WTC11 (cell line): ENCODE results near the gene ZNF792. TPM values are rescaled to one million over a fixed set of nuclear protein-coding genes. Genes with fewer than 3 reads are reported as not detected.

Experiments used
- ATAC-seq: fragments of 200-7000 bp; cut with Tn5 transposase; 2 replicates; pipeline ENCODE4 v1.10.0; 2021; ENCODE audit warnings: mild to moderate bottlenecking, moderate library complexity
- CTCF ChIA-PET: fragments of 300-600 bp; sonication (Branson Sonifier 250); formaldehyde crosslinking; loops from one replicate; lab custom pipeline; 2021; ENCODE audit warnings: antibody characterized with exemption; lab: Charles Lee
- POLR2A ChIA-PET: fragments of 350-600 bp; sonication (Branson Sonifier 250); formaldehyde crosslinking; loops from one replicate; lab custom pipeline; 2021; ENCODE audit warnings: antibody characterized with exemption; lab: Charles Lee
- DNase-seq: peaks from one replicate; pipeline ENCODE4 v3.0.0; 2021; ENCODE audit warnings: low spot score
- H3K27ac Mint-ChIP-seq: 2 replicates; pipeline ENCODE4 v1.8.0; 2021; ENCODE audit warnings: mixed read lengths
- H3K27me3 Mint-ChIP-seq: 2 replicates; pipeline ENCODE4 v1.8.0; 2021; ENCODE audit warnings: low read depth, mild to moderate bottlenecking, moderate library complexity, mixed read lengths
- H3K36me3 Mint-ChIP-seq: 2 replicates; pipeline ENCODE4 v1.8.0; 2021; ENCODE audit warnings: mixed read lengths
- H3K4me1 Mint-ChIP-seq: 2 replicates; pipeline ENCODE4 v1.8.0; 2022; ENCODE audit warnings: mixed read lengths
- H3K4me3 Mint-ChIP-seq: 2 replicates; pipeline ENCODE4 v1.8.0; 2021; ENCODE audit warnings: mild to moderate bottlenecking, moderate library complexity, mixed read lengths
- H3K9me3 Mint-ChIP-seq: 2 replicates; pipeline ENCODE4 v1.8.0; 2021; ENCODE audit warnings: mixed read lengths
- CREM ChIP-seq: sonication (generic); formaldehyde crosslinking; IDR thresholded peaks from 2 replicates; pipeline ENCODE4 v1.8.1; 2022; ENCODE audit warnings: mild to moderate bottlenecking, missing genetic modification reagents, moderate library complexity
- E2F4 ChIP-seq: sonication (generic); formaldehyde crosslinking; IDR thresholded peaks from 2 replicates; pipeline ENCODE4 v1.8.1; 2022; ENCODE audit warnings: low read depth, mild to moderate bottlenecking, moderate library complexity, missing genetic modification reagents, borderline replicate concordance
- ESRRA ChIP-seq: sonication (generic); formaldehyde crosslinking; IDR thresholded peaks from 2 replicates; pipeline ENCODE4 v1.8.1; 2022; ENCODE audit warnings: mild to moderate bottlenecking, missing genetic modification reagents, borderline replicate concordance
- FOXJ3 ChIP-seq: sonication (generic); formaldehyde crosslinking; IDR thresholded peaks from 2 replicates; pipeline ENCODE4 v1.9.0; 2021; ENCODE audit warnings: missing genetic modification reagents, mild to moderate bottlenecking, borderline replicate concordance
- GRHL2 ChIP-seq: fragments of 250-450 bp; sonication (Bioruptor Pico); IDR thresholded peaks from 2 replicates; pipeline ENCODE4 v1.8.0; 2022; ENCODE audit warnings: mild to moderate bottlenecking, moderate library complexity; ENCODE audit not compliant: insufficient replicate concordance, severe bottlenecking
- GTF2I ChIP-seq: fragments of 250-450 bp; sonication (Bioruptor Pico); conservative IDR thresholded peaks from 2 replicates; pipeline ENCODE4 v1.4.0; 2021; ENCODE audit warnings: mild to moderate bottlenecking
- IRF2 ChIP-seq: sonication (generic); formaldehyde crosslinking; IDR thresholded peaks from 2 replicates; pipeline ENCODE4 v1.8.0; 2022; ENCODE audit warnings: low read depth, missing genetic modification reagents, borderline replicate concordance
- JAZF1 ChIP-seq: fragments of 250-450 bp; sonication (Bioruptor Pico); IDR thresholded peaks from 2 replicates; pipeline ENCODE4 v1.9.0; 2021; ENCODE audit warnings: moderate library complexity, mild to moderate bottlenecking, inconsistent platforms
- MLX ChIP-seq: sonication (generic); formaldehyde crosslinking; IDR thresholded peaks from 2 replicates; pipeline ENCODE4 v1.8.1; 2023; ENCODE audit warnings: mild to moderate bottlenecking, missing genetic modification reagents, moderate library complexity
- NR3C1 ChIP-seq: sonication (generic); formaldehyde crosslinking; conservative IDR thresholded peaks from 2 replicates; pipeline ENCODE4 v1.8.1; 2023; ENCODE audit warnings: low read depth, mild to moderate bottlenecking, missing genetic modification reagents
- PRDM15 ChIP-seq: sonication (generic); formaldehyde crosslinking; IDR thresholded peaks from 2 replicates; pipeline ENCODE4 v1.8.0; 2022; ENCODE audit warnings: missing genetic modification reagents
- PRRX2 ChIP-seq: fragments of 250-450 bp; sonication (Bioruptor Pico); IDR thresholded peaks from 2 replicates; pipeline ENCODE4 v1.8.0; 2021; ENCODE audit warnings: mild to moderate bottlenecking
- RELA ChIP-seq: sonication (generic); formaldehyde crosslinking; IDR thresholded peaks from 2 replicates; pipeline ENCODE4 v1.8.1; 2022; ENCODE audit warnings: missing genetic modification reagents, mild to moderate bottlenecking, borderline replicate concordance
- SOX15 ChIP-seq: fragments of 250-450 bp; sonication (Bioruptor Pico); IDR thresholded peaks from 2 replicates; pipeline ENCODE4 v1.9.0; 2021; ENCODE audit warnings: mild to moderate bottlenecking
- SP1 ChIP-seq: sonication (generic); formaldehyde crosslinking; conservative IDR thresholded peaks from 2 replicates; pipeline ENCODE4 v1.8.1; 2022; ENCODE audit warnings: missing genetic modification reagents
- STAT6 ChIP-seq: sonication (generic); formaldehyde crosslinking; conservative IDR thresholded peaks from 2 replicates; pipeline ENCODE4 v1.8.1; 2023; ENCODE audit warnings: mild to moderate bottlenecking, low read depth, missing genetic modification reagents, moderate library complexity
- TCF7 ChIP-seq: sonication (generic); formaldehyde crosslinking; IDR thresholded peaks from 2 replicates; pipeline ENCODE4 v1.8.0; 2022; ENCODE audit warnings: mild to moderate bottlenecking, low read depth, missing genetic modification reagents, moderate library complexity
- ZBTB21 ChIP-seq: sonication (generic); formaldehyde crosslinking; IDR thresholded peaks from 2 replicates; pipeline ENCODE4 v1.8.1; 2023; ENCODE audit warnings: mild to moderate bottlenecking, missing genetic modification reagents, borderline replicate concordance
- ZNF232 ChIP-seq: sonication (generic); formaldehyde crosslinking; IDR thresholded peaks from 2 replicates; pipeline ENCODE4 v1.8.0; 2022; ENCODE audit warnings: mild to moderate bottlenecking, missing genetic modification reagents
- ZNF263 ChIP-seq: sonication (generic); formaldehyde crosslinking; IDR thresholded peaks from 2 replicates; pipeline ENCODE4 v1.8.1; 2022; ENCODE audit warnings: low read depth, mild to moderate bottlenecking, moderate library complexity, missing genetic modification reagents
- ZNF317 ChIP-seq: sonication (generic); formaldehyde crosslinking; IDR thresholded peaks from 2 replicates; pipeline ENCODE4 v1.8.1; 2023; ENCODE audit warnings: low read depth, mild to moderate bottlenecking, moderate library complexity, missing genetic modification reagents, borderline replicate concordance
- total RNA-seq: library from RNA; stranded (reverse); gene quantifications from 3 replicates; pipeline ENCODE4 v1.2.3, GENCODE V29; 2021

Gene ZNF792
- total RNA-seq, 1 experiment from 2014 or later: 12.9 TPM

- H3K36me3 Mint-ChIP-seq: peaks cover 14% of the 10 kb centered on the region
- DNase-seq: no peak
- TF ChIP-seq RELA (CRISPR knock-in tag): no peak
- no peak for TF ChIP-seq TCF7 (CRISPR knock-in tag)
- no peak for TF ChIP-seq STAT6
- no peak for TF ChIP-seq ZBTB21 (CRISPR knock-in tag)
- no peak for TF ChIP-seq MLX (CRISPR knock-in tag)
- TF ChIP-seq ZNF263 (CRISPR knock-in tag): no peak
- TF ChIP-seq, all 79 proteins: peak for 0
- ChIA-PET CTCF (no interaction called here), POLR2A (no interaction called here)
- H3K27ac Mint-ChIP-seq: no peak overlapping the region
- ATAC-seq: no peak
- peaks cover 6% of the 10 kb centered on the region; the same call in 1 of the 2 replicates for H3K27me3 Mint-ChIP-seq
- H3K4me3 Mint-ChIP-seq: no peak overlapping the region
- H3K4me1 Mint-ChIP-seq: peaks cover 31% of the 10 kb centered on the region
- H3K9me3 Mint-ChIP-seq: peaks cover 28% of the 10 kb centered on the region
These were observed 12.6 kb upstream of the ZNF792 start for GRCh38 chr19:34976611-34977010.

GRCh38 chr19:34975056-34975455 lies 11.0 kb upstream of the ZNF792 start:
- H3K27ac Mint-ChIP-seq: no peak overlapping the region
- ATAC-seq (no peak), DNase-seq (no peak)
- ChIA-PET CTCF (interaction anchor here (0.7 to 3.5 kb wide), 6 partner anchors 24 to 136 kb away, joined by 4 to 17 read pairs (median 6); partner anchors contain the start of gene GRAMD1A), POLR2A (interaction anchor here (0.7 to 1.3 kb wide), 2 partner anchors 25 to 1079 kb away, joined by 3 to 5 read pairs; partner anchors contain the start of gene GRAMD1A)
- no peak overlapping the region for H3K4me3 Mint-ChIP-seq
- H3K27me3 Mint-ChIP-seq: peaks cover 13% of the 10 kb centered on the region
- peaks cover 31% of the 10 kb centered on the region for H3K4me1 Mint-ChIP-seq
- H3K9me3 Mint-ChIP-seq: peaks cover 38% of the 10 kb centered on the region
- TF ChIP-seq ZNF232 (CRISPR knock-in tag) (no peak), NR3C1 (CRISPR knock-in tag) (no peak), SP1 (CRISPR knock-in tag) (no peak), GRHL2 (CRISPR knock-in tag) (no peak), IRF2 (CRISPR knock-in tag) (no peak), CREM (CRISPR knock-in tag) (no peak), ESRRA (CRISPR knock-in tag) (no peak), PRRX2 (CRISPR knock-in tag) (no peak), JAZF1 (CRISPR knock-in tag) (no peak), TCF7 (CRISPR knock-in tag) (no peak), GTF2I (CRISPR knock-in tag) (no peak), ZNF317 (CRISPR knock-in tag) (no peak), FOXJ3 (CRISPR knock-in tag) (no peak), RELA (CRISPR knock-in tag) (no peak), SOX15 (CRISPR knock-in tag) (no peak), PRDM15 (CRISPR knock-in tag) (no peak), E2F4 (CRISPR knock-in tag) (no peak)
- H3K36me3 Mint-ChIP-seq: peaks cover 26% of the 10 kb centered on the region
